Mucosa of stomach (tissue), 1 donor: Measurements from ENCODE around the gene CSTF1.
"Not testable (repeated sequence)": the region's sequence is repeated elsewhere in the genome, so short reads cannot be mapped to it uniquely, and the experiment has no call there.

Experiments
- H3K27me3 ChIP-seq: one replicate; pipeline ENCODE4 v1.7.0; 2013; ENCODE audit warnings: mild to moderate bottlenecking, low read length; ENCODE audit not compliant: control insufficient read depth, insufficient read depth
- H3K36me3 ChIP-seq: one replicate; pipeline ENCODE4 v1.7.0; 2013; ENCODE audit warnings: low read length; ENCODE audit not compliant: control insufficient read depth, insufficient read depth
- H3K4me1 ChIP-seq: one replicate; pipeline ENCODE4 v1.7.0; 2013; ENCODE audit warnings: mild to moderate bottlenecking, low read length; ENCODE audit not compliant: control insufficient read depth, insufficient read depth
- H3K4me3 ChIP-seq: one replicate; pipeline ENCODE4 v1.7.0; 2013; ENCODE audit warnings: low read length
- H3K9ac ChIP-seq: one replicate; pipeline ENCODE4 v1.7.0; 2013; ENCODE audit warnings: mild to moderate bottlenecking, low read length, moderate library complexity
- H3K9me3 ChIP-seq: one replicate; pipeline ENCODE4 v1.7.0; 2013; ENCODE audit warnings: mild to moderate bottlenecking, low read length, moderate library complexity; ENCODE audit not compliant: control insufficient read depth
- donor health status: Pancreatic carcinoma.

The CSTF1 gene

DNA sequence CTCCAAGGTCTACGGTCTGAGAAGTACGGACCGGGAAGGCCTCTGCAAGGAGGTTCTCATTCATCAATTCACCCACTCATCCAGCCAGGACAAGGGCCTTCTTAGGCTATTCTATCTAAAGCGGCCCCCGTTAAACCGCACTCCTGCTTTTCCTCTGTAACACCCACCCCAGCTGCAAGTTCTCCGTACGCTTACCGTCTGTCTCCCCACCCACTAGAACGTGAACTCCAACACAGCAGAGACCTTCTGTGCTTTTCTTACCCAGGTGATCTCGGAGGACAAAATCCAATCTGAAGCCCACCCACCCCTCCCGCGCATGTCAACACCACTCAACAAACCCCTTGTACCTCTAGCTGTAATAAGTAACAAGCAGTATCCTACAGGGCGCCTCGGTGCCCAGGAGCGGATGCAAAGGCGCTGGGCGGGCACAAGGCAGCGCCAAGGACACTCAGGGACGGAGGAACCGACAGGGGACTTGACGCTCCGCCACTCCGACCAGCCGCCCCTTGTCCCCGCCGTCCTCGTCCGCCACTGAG is 781 bp upstream of the CSTF1 start:
- Histone ChIP-seq H3K36me3 (no peaks in the 10 kb centered on the region), H3K4me1 (peaks cover 7% of the 10 kb centered on the region), H3K9me3 (no peaks in the 10 kb centered on the region), H3K4me3 (peak overlapping the region; percentile 77), H3K27me3 (no peaks in the 10 kb centered on the region), H3K9ac (peak overlapping the region; percentile 92)

DNA sequence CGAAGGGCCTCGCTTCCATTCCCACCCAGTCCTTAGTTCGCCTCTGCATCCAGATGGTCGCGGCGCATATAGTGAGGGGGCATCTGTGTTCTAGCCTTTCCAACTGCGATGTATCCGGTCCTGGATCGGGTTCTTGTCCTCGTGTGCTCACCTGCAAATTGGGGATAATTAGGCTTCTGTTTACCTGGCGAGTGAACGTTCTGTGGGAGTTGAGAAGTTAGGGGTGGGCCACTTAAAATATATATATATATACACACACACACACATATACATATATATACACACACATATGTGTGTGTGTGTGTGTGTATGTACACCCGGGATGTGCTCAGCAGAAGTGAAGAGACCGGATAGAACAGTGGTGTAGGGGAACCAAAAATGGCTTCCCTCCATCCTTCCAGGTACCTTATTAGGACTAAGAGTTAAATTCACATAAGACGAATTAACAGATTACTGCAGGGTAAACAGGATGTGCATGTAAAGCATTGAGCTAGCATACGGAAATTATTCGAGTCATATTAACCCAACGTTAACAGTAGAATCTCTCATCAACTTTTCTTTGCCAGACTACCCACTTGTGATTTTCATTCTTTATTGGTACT is 537 bp downstream of the CSTF1 start:
- no peaks in the 10 kb centered on the region for H3K27me3 ChIP-seq
- no peaks in the 10 kb centered on the region for H3K9me3 ChIP-seq
- H3K4me3 ChIP-seq = peak overlapping the region; percentile 77
- H3K4me1 ChIP-seq = peaks cover 7% of the 10 kb centered on the region
- H3K9ac ChIP-seq = peak overlapping the region; percentile 92
- H3K36me3 ChIP-seq = peaks cover 4% of the 10 kb centered on the region

DNA sequence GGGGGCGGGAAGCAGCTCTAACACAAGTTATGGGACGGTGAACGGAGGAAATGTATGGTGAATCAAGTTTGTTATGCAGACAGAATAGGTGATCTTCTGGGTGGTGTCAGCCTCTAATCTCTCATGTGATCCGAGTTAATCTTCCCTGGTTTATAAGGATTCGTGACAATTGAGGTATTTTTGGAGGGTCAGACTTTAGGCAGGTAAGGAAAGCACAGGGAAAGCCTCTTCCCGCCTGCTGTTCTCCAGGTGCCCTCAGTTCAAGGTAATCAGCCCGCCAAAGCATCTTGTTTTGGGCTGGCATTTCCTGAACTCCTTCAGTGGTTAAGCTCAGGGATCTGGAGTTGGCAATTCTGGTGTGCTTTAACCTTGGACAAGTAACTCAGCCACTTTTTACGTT is 1.2 kb downstream of the CSTF1 start:
- Histone ChIP-seq H3K4me1 (peaks cover 7% of the 10 kb centered on the region), H3K9me3 (no peaks in the 10 kb centered on the region), H3K9ac (peak overlapping the region; percentile 92), H3K36me3 (peaks cover 4% of the 10 kb centered on the region), H3K4me3 (peak overlapping the region; percentile 77), H3K27me3 (no peaks in the 10 kb centered on the region)

DNA sequence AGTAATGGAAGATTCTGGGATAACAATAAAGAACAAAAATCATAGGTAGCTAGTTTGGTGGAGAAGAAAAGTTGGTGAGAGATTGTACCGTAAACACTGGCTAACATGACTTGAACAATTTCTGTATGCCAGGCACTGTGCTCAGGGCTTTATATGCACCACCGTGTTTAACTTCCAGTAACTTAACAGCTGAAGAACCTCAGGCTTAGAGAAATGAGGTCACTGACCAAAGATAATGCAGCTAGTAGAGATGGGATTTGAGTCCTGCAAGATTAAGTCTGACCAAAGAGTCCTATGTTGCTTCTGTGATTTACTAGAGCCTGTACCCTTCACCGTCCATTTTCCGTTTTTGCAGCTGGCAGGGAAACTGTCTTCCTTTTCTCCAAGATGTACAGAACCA is 2.7 kb downstream of the CSTF1 start:
- H3K9me3 ChIP-seq = no peaks in the 10 kb centered on the region
- peaks cover 7% of the 10 kb centered on the region for H3K4me1 ChIP-seq
- no peaks in the 10 kb centered on the region for H3K27me3 ChIP-seq
- no peak overlapping the region for H3K4me3 ChIP-seq
- H3K9ac ChIP-seq = no peak overlapping the region
- peaks cover 4% of the 10 kb centered on the region for H3K36me3 ChIP-seq

DNA sequence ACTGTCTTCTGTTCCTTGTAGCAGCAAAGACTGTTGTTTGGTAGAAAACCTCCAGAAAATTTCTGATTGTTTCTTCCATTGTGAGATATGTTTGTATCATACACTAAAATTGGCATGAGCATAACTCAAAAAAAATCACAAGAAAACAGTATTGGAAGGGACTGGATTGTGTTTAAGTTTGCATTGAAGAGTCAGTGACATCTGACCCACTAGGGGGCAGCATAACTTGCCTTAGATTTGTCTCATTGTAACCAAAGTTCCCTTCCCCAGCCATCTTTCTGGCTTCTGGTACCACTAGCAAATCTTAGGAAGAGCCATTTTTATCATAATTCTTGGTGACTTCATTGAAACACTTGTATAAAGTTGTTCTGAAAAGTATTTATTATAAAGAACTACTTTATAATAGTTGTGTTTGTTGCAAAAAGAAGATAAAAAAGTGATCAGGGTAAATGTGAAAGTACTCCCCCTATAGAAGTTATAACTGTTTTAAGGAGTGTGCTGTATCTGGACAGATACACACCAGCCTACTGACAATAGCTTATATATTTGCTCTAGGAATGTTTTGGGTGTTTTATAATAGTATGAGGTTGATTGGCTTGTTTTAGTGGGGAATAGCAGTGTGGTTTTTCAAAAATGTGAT is 7.7 kb downstream of the CSTF1 start:
- Histone ChIP-seq H3K27me3 (no peaks in the 10 kb centered on the region), H3K9ac (no peak overlapping the region), H3K9me3 (no peaks in the 10 kb centered on the region), H3K4me3 (no peak overlapping the region), H3K36me3 (peaks cover 4% of the 10 kb centered on the region), H3K4me1 (no peaks in the 10 kb centered on the region)

DNA sequence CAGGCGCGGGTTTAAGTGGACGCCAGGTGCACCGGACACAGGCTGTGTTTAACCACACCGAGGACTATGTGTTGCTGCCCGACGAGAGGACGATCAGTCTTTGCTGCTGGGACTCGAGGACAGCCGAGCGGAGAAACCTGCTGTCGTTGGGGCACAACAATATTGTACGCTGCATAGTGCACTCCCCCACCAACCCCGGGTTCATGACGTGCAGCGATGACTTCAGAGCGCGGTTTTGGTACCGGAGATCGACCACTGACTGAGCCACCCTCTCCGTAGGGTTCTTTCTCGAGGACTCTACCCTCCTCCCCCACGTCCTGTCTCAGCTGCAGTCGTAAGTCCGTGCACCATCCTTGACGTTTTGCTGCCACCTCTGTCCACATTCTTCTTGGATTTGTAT is 11.0 kb downstream of the CSTF1 start:
- Histone ChIP-seq H3K27me3 (no peaks in the 10 kb centered on the region), H3K4me3 (no peak overlapping the region), H3K9ac (no peak overlapping the region), H3K9me3 (no peaks in the 10 kb centered on the region), H3K36me3 (no peaks in the 10 kb centered on the region), H3K4me1 (no peaks in the 10 kb centered on the region)

DNA sequence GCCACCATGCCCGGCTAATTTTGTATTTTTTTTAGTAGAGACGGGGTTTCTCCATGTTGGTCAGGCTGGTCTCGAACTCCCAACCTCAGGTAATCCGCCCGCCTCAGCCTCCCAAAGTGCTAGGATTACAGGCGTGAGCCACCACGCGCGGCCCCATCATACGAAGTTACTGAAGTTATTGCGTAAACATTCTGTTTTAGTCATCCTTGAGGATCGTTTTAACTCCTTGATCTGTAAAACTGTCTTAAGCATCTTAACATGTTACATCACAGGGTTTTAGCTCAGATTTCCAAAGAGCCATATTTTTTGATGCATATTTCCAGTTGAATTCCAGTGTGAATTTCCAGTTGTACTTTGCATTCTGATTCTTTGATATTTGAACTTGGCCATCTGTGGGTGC is 12.9 kb downstream of the CSTF1 start:
- H3K36me3 ChIP-seq, H3K9me3 ChIP-seq, H3K9ac ChIP-seq, H3K27me3 ChIP-seq, H3K4me3 ChIP-seq, H3K4me1 ChIP-seq: not testable (repeated sequence)

DNA sequence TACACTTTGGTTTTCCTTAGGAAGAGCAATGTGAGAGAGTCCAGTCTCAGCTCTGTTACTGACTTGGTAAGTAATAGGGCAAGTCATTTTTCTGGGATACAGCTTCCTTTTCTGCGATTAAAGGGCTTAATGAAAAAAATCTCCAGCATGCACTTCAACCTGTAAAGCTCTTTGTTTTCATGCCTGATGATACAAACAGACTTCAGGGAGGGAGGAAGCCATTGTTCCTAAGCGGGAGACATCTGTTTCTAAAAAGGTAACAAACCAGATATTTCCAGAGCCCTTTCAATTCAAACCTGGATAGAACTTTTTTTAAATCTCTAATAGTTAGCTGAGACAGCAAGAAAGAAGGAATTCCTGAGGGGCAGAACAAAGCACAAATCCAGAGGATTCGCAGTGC is 14.5 kb downstream of the CSTF1 start:
- no peaks in the 10 kb centered on the region for H3K4me1 ChIP-seq
- no peak overlapping the region for H3K4me3 ChIP-seq
- H3K9ac ChIP-seq = no peak overlapping the region
- no peaks in the 10 kb centered on the region for H3K36me3 ChIP-seq
- no peaks in the 10 kb centered on the region for H3K9me3 ChIP-seq
- H3K27me3 ChIP-seq = no peaks in the 10 kb centered on the region

DNA sequence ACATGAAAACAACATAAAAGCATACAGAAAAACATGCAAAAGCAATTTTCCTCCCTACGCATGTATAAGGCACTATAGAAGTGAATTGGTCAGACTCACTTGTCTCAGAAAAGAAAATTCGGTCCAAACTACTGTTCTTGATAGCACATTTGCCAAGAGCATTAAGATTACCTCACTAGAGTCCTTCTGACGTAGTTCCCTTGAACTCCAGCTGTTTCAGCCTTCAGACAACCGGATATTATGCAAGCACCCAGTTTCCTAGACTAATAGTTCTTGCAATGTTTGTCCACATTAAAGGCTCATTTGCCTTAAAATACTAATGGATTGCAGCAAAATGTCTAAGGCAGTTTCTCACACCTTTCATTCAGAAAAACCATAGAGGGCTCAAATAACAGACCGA is 17.1 kb downstream of the CSTF1 start:
- Histone ChIP-seq H3K36me3 (no peaks in the 10 kb centered on the region), H3K9me3 (no peaks in the 10 kb centered on the region), H3K4me3 (no peak overlapping the region), H3K4me1 (no peaks in the 10 kb centered on the region), H3K9ac (no peak overlapping the region), H3K27me3 (no peaks in the 10 kb centered on the region)

DNA sequence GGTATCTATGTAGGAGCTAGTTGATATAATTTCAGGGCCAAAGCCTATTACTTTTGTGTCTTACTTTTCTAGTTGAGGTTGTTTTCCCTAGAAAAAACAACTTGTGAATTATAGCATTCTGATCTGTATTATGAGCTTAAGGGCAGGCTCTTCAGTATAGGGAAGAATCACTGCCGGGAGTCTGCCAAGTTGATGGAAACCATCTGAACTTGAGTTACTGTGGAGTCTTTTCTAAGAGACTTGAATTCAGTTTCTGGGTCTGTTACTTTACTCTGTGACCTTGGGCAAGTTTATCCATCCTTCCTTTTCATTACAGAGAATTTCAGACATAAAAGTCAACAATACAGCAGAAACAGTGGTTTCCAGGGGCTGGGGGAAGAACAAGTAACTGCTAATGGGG is 17.5 kb downstream of the CSTF1 start:
- Histone ChIP-seq H3K36me3 (no peaks in the 10 kb centered on the region), H3K4me3 (no peak overlapping the region), H3K9me3 (no peaks in the 10 kb centered on the region), H3K27me3 (no peaks in the 10 kb centered on the region), H3K9ac (no peak overlapping the region), H3K4me1 (no peaks in the 10 kb centered on the region)

DNA sequence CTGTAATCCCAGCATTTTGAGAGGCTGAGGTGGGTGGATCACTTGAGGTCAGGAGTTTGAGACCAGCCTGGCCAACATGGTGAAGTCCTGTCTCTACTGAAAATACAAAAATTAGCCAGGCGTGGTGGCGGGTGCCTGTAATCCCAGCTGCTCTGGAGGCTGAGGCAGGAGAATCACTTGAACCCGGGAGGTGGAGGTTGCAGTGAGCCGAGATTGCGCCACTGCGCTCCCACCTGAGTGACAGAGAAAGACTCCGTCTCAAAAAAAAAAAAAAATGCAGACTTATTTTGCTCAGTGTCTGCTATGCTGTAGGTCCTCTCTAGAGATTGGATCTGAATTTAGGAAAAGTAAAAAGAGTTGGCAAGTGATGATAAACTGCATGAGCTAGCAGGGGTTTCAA is 18.8 kb downstream of the CSTF1 start:
- not testable (repeated sequence) for H3K9ac ChIP-seq, H3K4me1 ChIP-seq, H3K27me3 ChIP-seq, H3K9me3 ChIP-seq, H3K4me3 ChIP-seq, H3K36me3 ChIP-seq

DNA sequence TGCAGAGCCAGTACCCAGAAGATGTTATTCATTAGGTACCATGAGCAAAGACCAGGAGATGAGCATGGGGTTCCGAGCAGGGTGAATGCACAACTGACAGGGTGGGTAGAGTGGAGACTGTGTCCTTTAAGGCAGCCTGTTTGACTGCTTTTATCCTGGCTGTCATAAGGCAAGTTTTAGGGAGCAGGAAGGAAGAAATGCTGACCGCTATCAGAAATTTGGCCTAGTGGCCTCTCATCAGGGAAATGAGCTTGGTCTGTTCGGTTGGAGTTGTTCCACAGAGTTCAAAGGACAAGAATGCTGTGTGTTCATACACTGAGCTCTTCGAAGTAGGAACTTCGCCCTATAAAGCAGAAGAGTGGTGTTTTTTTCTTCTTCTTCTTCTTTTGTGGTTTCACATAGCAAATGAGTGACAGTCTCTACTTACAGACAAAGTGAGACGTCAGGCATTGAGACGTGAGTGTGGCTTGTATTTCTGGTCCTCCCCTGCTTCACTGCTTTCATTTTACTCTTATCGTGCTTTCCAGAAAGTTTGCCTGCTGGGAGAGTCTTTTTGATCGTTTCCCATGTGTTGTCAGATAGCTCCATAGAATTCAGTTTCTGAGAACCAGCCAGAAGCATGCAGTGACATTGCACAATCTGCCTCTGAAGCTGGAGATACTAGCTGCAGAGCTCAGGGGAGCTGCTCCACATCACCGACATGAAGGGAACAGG is 19.5 kb downstream of the CSTF1 start, which contains the start of gene CASS4:
Gene CASS4 (plus strand): TSS at position 502 of the 714 bp plus-strand sequence. CDS start 199 bp downstream, at position 701.
- Histone ChIP-seq H3K9me3 (no peaks in the 10 kb centered on the region), H3K4me1 (no peaks in the 10 kb centered on the region), H3K4me3 (no peak within 1 kb of the TSS), H3K9ac (no peak within 1 kb of the TSS), H3K36me3 (no peaks in the 10 kb centered on the region), H3K27me3 (no peaks in the 10 kb centered on the region)
